Measurements from ENCODE around the gene MYL10.

- no peak for TF ChIP-seq MYC (IDR thresholded peaks at IDR 0.05; ENCODE audit: low read depth, low read length)
- TF ChIP-seq, protein P1, sequence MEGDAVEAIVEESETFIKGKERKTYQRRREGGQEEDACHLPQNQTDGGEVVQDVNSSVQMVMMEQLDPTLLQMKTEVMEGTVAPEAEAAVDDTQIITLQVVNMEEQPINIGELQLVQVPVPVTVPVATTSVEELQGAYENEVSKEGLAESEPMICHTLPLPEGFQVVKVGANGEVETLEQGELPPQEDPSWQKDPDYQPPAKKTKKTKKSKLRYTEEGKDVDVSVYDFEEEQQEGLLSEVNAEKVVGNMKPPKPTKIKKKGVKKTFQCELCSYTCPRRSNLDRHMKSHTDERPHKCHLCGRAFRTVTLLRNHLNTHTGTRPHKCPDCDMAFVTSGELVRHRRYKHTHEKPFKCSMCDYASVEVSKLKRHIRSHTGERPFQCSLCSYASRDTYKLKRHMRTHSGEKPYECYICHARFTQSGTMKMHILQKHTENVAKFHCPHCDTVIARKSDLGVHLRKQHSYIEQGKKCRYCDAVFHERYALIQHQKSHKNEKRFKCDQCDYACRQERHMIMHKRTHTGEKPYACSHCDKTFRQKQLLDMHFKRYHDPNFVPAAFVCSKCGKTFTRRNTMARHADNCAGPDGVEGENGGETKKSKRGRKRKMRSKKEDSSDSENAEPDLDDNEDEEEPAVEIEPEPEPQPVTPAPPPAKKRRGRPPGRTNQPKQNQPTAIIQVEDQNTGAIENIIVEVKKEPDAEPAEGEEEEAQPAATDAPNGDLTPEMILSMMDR (IDR thresholded peaks at IDR 0.05; ENCODE audit: low read depth, low read length) = no peak
- TF ChIP-seq POLR2A (IDR thresholded peaks at IDR 0.05; ENCODE audit: extremely low read depth, insufficient read length) = no peak
- TF ChIP-seq, protein P2, sequence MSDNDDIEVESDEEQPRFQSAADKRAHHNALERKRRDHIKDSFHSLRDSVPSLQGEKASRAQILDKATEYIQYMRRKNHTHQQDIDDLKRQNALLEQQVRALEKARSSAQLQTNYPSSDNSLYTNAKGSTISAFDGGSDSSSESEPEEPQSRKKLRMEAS (IDR thresholded peaks at IDR 0.05; ENCODE audit: low read depth, low read length) = no peak
These were observed 14.8 kb downstream of the MYL10 start for GRCh38 chr7:101614098-101614938.

All from NB4 (cell line).